Glutamatergic neuron (in vitro differentiated cells): Measurements from ENCODE around the gene STAP2. TPM values are rescaled to one million over a fixed set of nuclear protein-coding genes. Genes with fewer than 3 reads are reported as not detected.
A peak's percentile ranks its signal among the peaks of the same experiment; 100 is the strongest.

Experiments
- DNase-seq: peaks from one replicate; pipeline ENCODE4 v3.0.0; 2022
- H3K27ac Mint-ChIP-seq: one replicate; pipeline ENCODE4 v1.8.0; 2020; ENCODE audit warnings: mild to moderate bottlenecking, mixed read lengths, inconsistent platforms; ENCODE audit not compliant: unreplicated experiment
- H3K27me3 Mint-ChIP-seq: one replicate; pipeline ENCODE4 v1.8.0; 2020; ENCODE audit warnings: mild to moderate bottlenecking, moderate library complexity, mixed read lengths, inconsistent platforms; ENCODE audit not compliant: unreplicated experiment
- H3K36me3 Mint-ChIP-seq: one replicate; pipeline ENCODE4 v1.8.0; 2020; ENCODE audit warnings: mild to moderate bottlenecking, mixed read lengths, inconsistent platforms; ENCODE audit not compliant: unreplicated experiment
- H3K4me1 Mint-ChIP-seq: one replicate; pipeline ENCODE4 v1.8.0; 2020; ENCODE audit warnings: mild to moderate bottlenecking, low read depth, mixed read lengths, inconsistent platforms; ENCODE audit not compliant: unreplicated experiment
- H3K4me3 Mint-ChIP-seq: one replicate; pipeline ENCODE4 v1.8.0; 2020; ENCODE audit warnings: mild to moderate bottlenecking, mixed read lengths, inconsistent platforms; ENCODE audit not compliant: unreplicated experiment
- H3K9me3 Mint-ChIP-seq: one replicate; pipeline ENCODE4 v1.8.0; 2020; ENCODE audit warnings: mild to moderate bottlenecking, moderate library complexity, mixed read lengths, inconsistent platforms; ENCODE audit not compliant: unreplicated experiment
- CTCF ChIP-seq: fragments of 200-600 bp; sonication (generic); IDR thresholded peaks from one replicate; pipeline ENCODE4 v1.5.0; 2021; ENCODE audit not compliant: partially characterized antibody, unreplicated experiment
- total RNA-seq: library from RNA; stranded (reverse); fragmentation: NEBNext Ultra II Directional; extraction: Animal tissue kit (Norgen Biotek cat#: 25700); gene quantifications from one replicate; pipeline ENCODE4 v1.2.1, GENCODE V29; 2021; ENCODE audit not compliant: unreplicated experiment

STAP2 gene
- total RNA-seq, 1 donor from 2014 or later: 18.1 TPM

GRCh38 chr19:4327252-4327876 lies 11.3 kb downstream of the STAP2 start:
- Mint-ChIP-seq H3K4me3 (peak overlapping the region; percentile 81), H3K27me3 (peaks cover 22% of the 10 kb centered on the region), H3K9me3 (peaks cover 9% of the 10 kb centered on the region), H3K4me1 (peaks cover 3% of the 10 kb centered on the region), H3K36me3 (no peaks in the 10 kb centered on the region), H3K27ac (peak overlapping the region; percentile 62)
- no peak for TF ChIP-seq CTCF
- peak; percentile 88 for DNase-seq

GRCh38 chr19:4326837-4327251 lies 11.8 kb downstream of the STAP2 start:
- no peaks in the 10 kb centered on the region for H3K36me3 Mint-ChIP-seq
- TF ChIP-seq CTCF: no peak
- peaks cover 9% of the 10 kb centered on the region for H3K9me3 Mint-ChIP-seq
- H3K27me3 Mint-ChIP-seq: peaks cover 22% of the 10 kb centered on the region
- H3K27ac Mint-ChIP-seq: no peak overlapping the region
- DNase-seq: peak; percentile 45
- peak overlapping the region; percentile 81 for H3K4me3 Mint-ChIP-seq
- peaks cover 3% of the 10 kb centered on the region for H3K4me1 Mint-ChIP-seq

GRCh38 chr19:4326215-4326836 lies 12.3 kb downstream of the STAP2 start:
- no peak for TF ChIP-seq CTCF
- Mint-ChIP-seq H3K27me3 (peaks cover 22% of the 10 kb centered on the region), H3K4me3 (peak overlapping the region; percentile 65), H3K27ac (no peak overlapping the region), H3K9me3 (peaks cover 11% of the 10 kb centered on the region), H3K36me3 (no peaks in the 10 kb centered on the region), H3K4me1 (peaks cover 3% of the 10 kb centered on the region)
- DNase-seq: no peak

- Mint-ChIP-seq H3K4me3 (no peak overlapping the region), H3K27me3 (peaks cover 23% of the 10 kb centered on the region), H3K9me3 (peaks cover 15% of the 10 kb centered on the region), H3K27ac (no peak overlapping the region), H3K36me3 (peaks cover 12% of the 10 kb centered on the region), H3K4me1 (peaks cover 3% of the 10 kb centered on the region)
- no peak for DNase-seq
- no peak for TF ChIP-seq CTCF
Observed at GRCh38 chr19:4324228-4324627, 14.4 kb downstream of the STAP2 start.

GRCh38 chr19:4323692-4324091 lies 14.9 kb downstream of the STAP2 start:
- H3K4me1 Mint-ChIP-seq: peaks cover 3% of the 10 kb centered on the region
- no peak for TF ChIP-seq CTCF

More at GRCh38 chr19:4323692-4324091, 14.9 kb downstream of the STAP2 start:
- no peak overlapping the region for H3K27ac Mint-ChIP-seq
- peaks cover 18% of the 10 kb centered on the region for H3K36me3 Mint-ChIP-seq
- DNase-seq: no peak
- no peak overlapping the region for H3K4me3 Mint-ChIP-seq
- H3K9me3 Mint-ChIP-seq: peaks cover 20% of the 10 kb centered on the region
- H3K27me3 Mint-ChIP-seq: peaks cover 21% of the 10 kb centered on the region
